KMS-11 (cell line): ENCODE results near the gene UNC119.

ENCODE experiments used
- H2AFZ ChIP-seq: fragments of 200-600 bp; sonication (generic); 2 replicates; pipeline ENCODE4 v1.6.1; 2016; ENCODE audit warnings: antibody characterized with exemption, mixed run types, low read depth
- H3K27ac ChIP-seq: fragments of 200-600 bp; sonication (generic); 2 replicates; pipeline ENCODE4 v1.6.1; 2016; ENCODE audit warnings: mild to moderate bottlenecking, mixed run types
- H3K27me3 ChIP-seq: fragments of 200-600 bp; sonication (generic); 2 replicates; pipeline ENCODE4 v1.6.1; 2017; ENCODE audit warnings: mild to moderate bottlenecking, low read depth, mixed run types, moderate library complexity; ENCODE audit not compliant: insufficient read depth
- H3K36me3 ChIP-seq: fragments of 200-600 bp; sonication (generic); 2 replicates; pipeline ENCODE4 v1.6.1; 2017; ENCODE audit warnings: mild to moderate bottlenecking, mixed run types; ENCODE audit not compliant: insufficient read depth
- H3K4me1 ChIP-seq: fragments of 200-600 bp; sonication (generic); 2 replicates; pipeline ENCODE4 v1.6.1; 2016; ENCODE audit warnings: mild to moderate bottlenecking, low read depth, mixed run types; ENCODE audit not compliant: poor library complexity, severe bottlenecking
- H3K4me2 ChIP-seq: fragments of 200-600 bp; sonication (generic); 2 replicates; pipeline ENCODE4 v1.7.0; 2016; ENCODE audit warnings: mild to moderate bottlenecking, mixed run types
- H3K4me3 ChIP-seq: fragments of 200-600 bp; sonication (generic); IDR thresholded peaks from 2 replicates; pipeline ENCODE4 v1.6.1; 2017; ENCODE audit warnings: low read depth, low read length, mixed read lengths; ENCODE audit not compliant: insufficient read depth
- H3K79me2 ChIP-seq: fragments of 200-600 bp; sonication (generic); 2 replicates; pipeline ENCODE4 v1.6.1; 2016; ENCODE audit warnings: low read depth, mixed run types; ENCODE audit not compliant: insufficient read depth
- H3K9ac ChIP-seq: fragments of 200-600 bp; sonication (generic); 2 replicates; pipeline ENCODE4 v1.6.1; 2016; ENCODE audit warnings: mild to moderate bottlenecking, mixed run types
- H4K20me1 ChIP-seq: fragments of 200-600 bp; sonication (generic); 2 replicates; pipeline ENCODE4 v1.6.1; 2016; ENCODE audit warnings: mild to moderate bottlenecking, mixed run types; ENCODE audit not compliant: insufficient read depth
- CTCF ChIP-seq: fragments of 200-600 bp; sonication (generic); conservative IDR thresholded peaks from 2 replicates; pipeline ENCODE4 v1.6.1; 2017; ENCODE audit warnings: low read depth, mild to moderate bottlenecking, antibody characterized with exemption, low read length, moderate library complexity, mixed read lengths

Gene UNC119

DNA sequence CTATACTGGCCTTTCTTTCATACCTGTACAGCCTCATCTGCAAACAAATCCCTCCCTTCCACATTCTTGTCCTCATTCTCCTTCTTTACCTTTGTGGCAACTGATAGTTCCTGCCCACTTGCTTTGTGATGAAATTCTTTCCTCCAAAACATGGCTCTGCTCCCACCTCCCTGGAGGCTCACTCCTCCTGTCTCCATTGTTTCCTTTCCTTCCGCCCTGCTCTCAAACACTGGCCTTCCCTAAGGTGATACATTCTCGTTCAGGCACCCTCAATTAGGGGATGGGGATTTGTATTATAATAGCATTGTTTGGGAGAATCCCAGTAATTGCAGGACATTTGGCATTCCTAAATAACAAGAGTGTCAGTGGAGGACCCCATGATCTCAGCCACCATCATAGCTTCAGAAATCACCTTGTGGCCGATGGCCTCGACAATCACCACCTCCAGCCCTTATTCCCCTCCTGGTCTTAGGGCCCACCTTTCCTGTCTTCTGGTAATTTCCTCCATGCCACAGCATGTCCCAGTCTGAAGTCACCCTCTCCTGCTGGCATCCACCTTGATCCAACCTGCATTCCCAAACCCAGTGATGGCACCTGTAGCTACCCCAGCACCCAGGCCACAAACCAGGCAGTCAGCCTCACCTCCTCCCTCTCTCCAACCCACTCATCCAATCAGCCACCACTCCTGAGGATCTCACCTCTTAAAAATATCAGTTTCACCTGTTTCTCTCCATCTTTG lies 7.9 kb downstream of the UNC119 start:
- TF ChIP-seq CTCF, result no peak
- no peaks in the 10 kb centered on the region for H3K79me2 ChIP-seq
- H3K36me3 ChIP-seq, result no peaks in the 10 kb centered on the region
- H3K27ac ChIP-seq, result no peak overlapping the region
- H3K4me3 ChIP-seq, result no peak overlapping the region
- H3K27me3 ChIP-seq, result peaks cover 2% of the 10 kb centered on the region
- H4K20me1 ChIP-seq, result no peaks in the 10 kb centered on the region
- H3K9ac ChIP-seq, result no peak overlapping the region
- no peak overlapping the region for H2AFZ ChIP-seq
- H3K4me2 ChIP-seq, result no peak overlapping the region
- peaks cover 18% of the 10 kb centered on the region for H3K4me1 ChIP-seq

DNA sequence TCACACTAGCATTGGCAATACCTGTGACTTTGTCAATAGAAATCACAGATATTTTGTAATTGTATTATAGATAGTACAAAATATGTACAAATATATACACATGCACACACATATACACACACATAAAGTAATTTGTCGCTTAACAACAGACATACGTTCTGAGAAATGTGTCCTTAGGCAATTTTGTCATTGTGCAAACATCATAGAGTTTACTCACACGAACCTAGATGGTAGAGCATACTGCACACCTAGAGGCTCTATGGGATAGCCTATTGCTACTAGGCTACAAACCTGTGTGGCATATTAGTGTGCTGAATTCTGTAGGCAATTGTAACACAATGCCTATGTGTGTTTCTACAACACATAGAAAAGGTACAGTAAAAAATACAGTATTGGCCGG lies 11.0 kb downstream of the UNC119 start:
- Histone ChIP-seq H4K20me1 (no peaks in the 10 kb centered on the region), H3K36me3 (no peaks in the 10 kb centered on the region), H3K9ac (no peak overlapping the region), H3K4me1 (peaks cover 33% of the 10 kb centered on the region), H3K27ac (no peak overlapping the region), H3K79me2 (no peaks in the 10 kb centered on the region), H3K4me2 (no peak overlapping the region), H2AFZ (no peak overlapping the region), H3K4me3 (no peak overlapping the region), H3K27me3 (peaks cover 31% of the 10 kb centered on the region)
- no peak for TF ChIP-seq CTCF

DNA sequence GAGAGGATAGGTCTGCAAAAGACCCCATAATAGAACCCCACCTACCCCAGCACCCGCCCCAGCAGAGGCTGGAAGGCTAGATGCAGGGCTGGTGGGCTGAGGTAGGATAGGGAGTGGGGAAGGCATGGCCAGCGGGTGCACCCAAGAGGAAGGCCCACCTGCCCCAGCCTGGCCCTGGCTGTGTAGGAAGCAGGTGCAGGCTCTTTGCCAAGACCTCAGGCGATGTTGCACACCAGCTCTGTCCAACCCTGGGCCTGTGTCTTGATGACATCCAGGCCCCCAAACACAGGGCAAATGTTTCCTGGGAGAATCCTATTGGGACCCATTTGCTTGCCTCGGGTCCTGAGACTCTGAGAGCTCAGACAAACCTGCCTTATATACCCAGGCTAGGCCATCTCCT lies 12.2 kb downstream of the UNC119 start:
- Histone ChIP-seq H2AFZ (no peak overlapping the region), H3K4me2 (no peak overlapping the region), H3K4me1 (peaks cover 33% of the 10 kb centered on the region), H3K9ac (no peak overlapping the region), H3K4me3 (no peak overlapping the region), H3K79me2 (no peaks in the 10 kb centered on the region), H4K20me1 (no peaks in the 10 kb centered on the region), H3K27me3 (peaks cover 43% of the 10 kb centered on the region), H3K27ac (no peak overlapping the region), H3K36me3 (no peaks in the 10 kb centered on the region)
- TF ChIP-seq CTCF, result no peak

DNA sequence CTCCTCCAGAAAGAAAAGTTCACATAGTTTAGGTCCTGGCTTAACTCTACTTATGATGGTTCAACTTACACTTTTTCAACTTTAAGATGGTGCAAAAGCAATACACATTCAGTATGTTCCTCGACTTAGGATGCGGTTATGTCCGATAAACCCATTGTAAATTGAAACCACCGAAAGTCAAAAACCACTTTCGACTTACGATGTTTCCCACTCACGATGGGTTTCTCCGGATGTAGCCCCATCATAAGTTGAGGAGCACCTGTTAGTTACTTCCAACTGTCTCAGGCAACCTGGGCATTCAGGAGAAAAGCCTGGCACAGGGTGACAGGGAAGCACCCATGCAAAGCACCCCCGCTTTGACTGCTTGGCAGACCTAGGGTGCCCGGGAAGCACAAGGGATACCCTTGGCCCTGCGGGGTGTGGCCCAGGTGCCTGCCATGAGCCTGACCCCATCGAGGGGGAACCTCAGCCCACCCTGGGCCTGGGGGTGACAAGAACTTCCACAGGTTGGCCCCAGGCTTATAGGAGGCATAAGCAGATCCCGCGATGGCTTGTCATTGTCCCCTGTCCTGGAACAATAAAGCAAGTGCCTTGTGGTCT lies 14.0 kb downstream of the UNC119 start:
- Histone ChIP-seq H4K20me1 (no peaks in the 10 kb centered on the region), H3K9ac (no peak overlapping the region), H2AFZ (no peak overlapping the region), H3K27me3 (peaks cover 61% of the 10 kb centered on the region), H3K27ac (no peak overlapping the region), H3K4me1 (peaks cover 33% of the 10 kb centered on the region), H3K4me2 (peak overlapping the region; percentile 86), H3K36me3 (no peaks in the 10 kb centered on the region), H3K4me3 (no peak overlapping the region), H3K79me2 (no peaks in the 10 kb centered on the region)
- TF ChIP-seq CTCF, result no peak
